ENCODE results near the gene CACNA1C.

DNA sequence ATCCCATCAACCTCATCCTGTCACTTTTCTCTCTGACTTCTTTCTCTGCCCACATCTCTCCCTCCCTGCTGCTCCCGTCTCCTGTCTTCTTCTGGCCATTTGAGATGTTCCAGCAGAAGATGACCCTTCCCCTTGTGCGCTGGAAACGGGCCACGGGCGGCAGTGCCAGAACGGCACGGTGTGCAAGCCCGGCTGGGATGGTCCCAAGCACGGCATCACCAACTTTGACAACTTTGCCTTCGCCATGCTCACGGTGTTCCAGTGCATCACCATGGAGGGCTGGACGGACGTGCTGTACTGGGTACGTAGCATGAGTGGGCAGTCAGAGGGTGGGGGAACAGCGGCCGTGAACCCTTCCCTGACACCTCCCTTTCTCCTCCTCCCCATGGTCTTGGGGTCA lies 440.3 kb downstream of the CACNA1C start:
- TF ChIP-seq TCF12 (IDR thresholded peaks at IDR 0.05; ENCODE audit: low read depth, low read length) (no peak), POLR2A (IDR thresholded peaks at IDR 0.05; ENCODE audit: low read depth, low read length) (no peak), CTCF (IDR thresholded peaks at IDR 0.05 in 2 of 3, conservative IDR thresholded peaks at IDR 0.05 in 1 of 3; ENCODE audit: control insufficient read depth in 2 of 3, extremely low read depth in 1 of 3, insufficient read depth in 1 of 3, low read depth in 3 of 3, low read length in 3 of 3) (no peak), PAX8 (IDR thresholded peaks at IDR 0.05) (no peak), EZH2 (IDR thresholded peaks at IDR 0.05; ENCODE audit: borderline replicate concordance, control insufficient read depth, low read depth, low read length) (no peak), SUZ12 (IDR thresholded peaks at IDR 0.05; ENCODE audit: unreplicated experiment) (no peak)

Measured in GM12878 (cell line).